K562 (cell line): Measurements from ENCODE around the gene SH3BP5. TPM values are rescaled to one million over a fixed set of nuclear protein-coding genes. Genes with fewer than 3 reads are reported as not detected.
A peak's percentile ranks its signal among the peaks of the same experiment; 100 is the strongest.

Source experiments
- ATAC-seq: fragments of 200-7000 bp; cut with Tn5 transposase; 3 replicates; pipeline ENCODE4 v1.9.1; 2020; ENCODE audit warnings: moderate library complexity
- BruUV-seq: library from RNA; stranded (reverse); fragments of 400-500 nt; replicated peaks from 2 replicates; lab custom pipeline; 2021; lab: Mats Ljungman, UMichigan
- CTCF ChIA-PET: fragments of 300-600 bp; formaldehyde crosslinking; extraction: SDS; loops from one replicate; lab custom pipeline; 2021; ENCODE audit warnings: low intra/inter-chr PET ratio; lab: Yijun Ruan, JAX
- POLR2A ChIA-PET: fragments of 300-600, 350-650 bp; sonication (Branson Sonifier 250); formaldehyde crosslinking; extraction: SDS; loops from one replicate; lab custom pipeline; 2021; ENCODE audit warnings: antibody characterized with exemption, inconsistent platforms; lab: Yijun Ruan, JAX
- DNase-seq, 4 experiments: peaks; one replicate each; pipeline versions ENCODE4 v3.0.0 to v3.0.0-alpha.2; 2011 to 2018; ENCODE audit warnings: low spot score in 3 of 4, mixed read lengths in 3 of 4; ENCODE audit errors: extremely low read depth in 1 of 4
- FAIRE-seq: peaks from 2 replicates; lab custom pipeline; 2011; peaks lifted over from hg19 to GRCh38; lab: Jason Lieb, UNC
- H2AFZ ChIP-seq: 2 replicates; pipeline ENCODE4 v1.6.0; 2011; ENCODE audit warnings: low read depth, low read length, control low read depth, inconsistent platforms
- H3K27ac ChIP-seq: fragments of 200-600 bp; 3 replicates; pipeline ENCODE4 v1.8.0; 2011; ENCODE audit warnings: low read depth, mild to moderate bottlenecking, control low read depth, inconsistent platforms, low read length, moderate library complexity, mixed read lengths; ENCODE audit errors: extremely low read depth
- H3K27me3 ChIP-seq, 2 experiments: fragments of 300-600 bp in 1 of 2; 2 replicates in 1 of 2; 3 replicates in 1 of 2; pipeline versions ENCODE4 v1.6.0 to v1.8.0; 2011; ENCODE audit warnings: inconsistent platforms in 2 of 2, low read length in 2 of 2, mild to moderate bottlenecking in 1 of 2, mixed read lengths in 1 of 2, moderate library complexity in 1 of 2; ENCODE audit not compliant: control insufficient read depth in 2 of 2, insufficient read depth in 2 of 2
- H3K36me3 ChIP-seq: fragments of 300-600 bp; 3 replicates; pipeline ENCODE4 v1.8.0; 2011; ENCODE audit warnings: mild to moderate bottlenecking, low read length, inconsistent platforms; ENCODE audit not compliant: control insufficient read depth, insufficient read depth
- H3K4me1 ChIP-seq, 2 experiments: fragments of 200-600 bp in 1 of 2; replicated peaks in 1 of 2; 2 replicates in 1 of 2; 3 replicates in 1 of 2; pipeline versions ENCODE4 v1.5.1 to v1.8.0; 2011; ENCODE audit warnings: inconsistent platforms in 2 of 2, low read length in 2 of 2, mild to moderate bottlenecking in 1 of 2, mixed read lengths in 1 of 2, moderate library complexity in 1 of 2; ENCODE audit not compliant: control insufficient read depth in 2 of 2, insufficient read depth in 2 of 2
- H3K4me2 ChIP-seq: 2 replicates; pipeline ENCODE4 v1.6.1; 2011; ENCODE audit warnings: low read length, control low read depth, inconsistent platforms, mixed read lengths; ENCODE audit not compliant: insufficient read depth
- H3K4me3 ChIP-seq: fragments of 200-600 bp; sonication (generic), shearing (Covaris generic); 2 replicates; pipeline ENCODE4 v1.5.1; 2016; ENCODE audit warnings: control low read depth, inconsistent platforms
- H3K79me2 ChIP-seq: fragments of 200-600 bp; 3 replicates; pipeline ENCODE4 v1.8.0; 2011; ENCODE audit warnings: low read length, inconsistent platforms; ENCODE audit not compliant: control insufficient read depth, insufficient read depth
- H3K9ac ChIP-seq, 2 experiments: 2 replicates each; pipeline versions ENCODE4 v1.6.0 to v1.6.1; 2011; ENCODE audit warnings: low read depth in 2 of 2, low read length in 2 of 2, control low read depth in 1 of 2, inconsistent platforms in 1 of 2, mild to moderate bottlenecking in 1 of 2, mixed read lengths in 1 of 2; ENCODE audit not compliant: insufficient read depth in 1 of 2
- H3K9me1 ChIP-seq: one replicate; pipeline ENCODE4 v1.6.0; 2011; ENCODE audit warnings: inconsistent platforms, mild to moderate bottlenecking, low read length, moderate library complexity; ENCODE audit not compliant: control insufficient read depth, insufficient read depth
- H3K9me3 ChIP-seq: replicated peaks from 2 replicates; pipeline ENCODE4 v1.5.1; 2011; ENCODE audit warnings: low read depth, low read length, inconsistent platforms; ENCODE audit not compliant: control insufficient read depth, insufficient read depth
- H4K20me1 ChIP-seq: replicated peaks from 2 replicates; pipeline ENCODE4 v1.6.1; 2011; ENCODE audit warnings: low read length, inconsistent platforms, mixed read lengths; ENCODE audit not compliant: control insufficient read depth, insufficient read depth
- ARNT ChIP-seq, 2 experiments: fragments of 450-650 bp; IDR thresholded peaks; 2 replicates each; pipeline ENCODE4 v1.6.1; 2016; ENCODE audit warnings: mild to moderate bottlenecking in 1 of 2
- BCOR ChIP-seq: fragments of 450-650 bp; IDR thresholded peaks from 2 replicates; pipeline ENCODE4 v1.6.1; 2016
- GABPA ChIP-seq: fragments of 200-800 bp; sonication (Bioruptor generic); conservative IDR thresholded peaks from 2 replicates; pipeline ENCODE4 v1.6.1; 2016; ENCODE audit warnings: low read depth, missing genetic modification characterization, missing compliant biosample characterization
- GTF2E2 ChIP-seq: fragments of 200-800 bp; sonication (Bioruptor generic); IDR thresholded peaks from 2 replicates; pipeline ENCODE4 v1.6.1; 2016; ENCODE audit warnings: missing genetic modification characterization, missing compliant biosample characterization
- HDAC8 ChIP-seq: fragments of 450-650 bp; IDR thresholded peaks from 2 replicates; pipeline ENCODE4 v1.6.1; 2016; ENCODE audit warnings: mild to moderate bottlenecking, missing genetic modification characterization, moderate library complexity, missing compliant biosample characterization
- NFE2L1 ChIP-seq: fragments of 450-650 bp; IDR thresholded peaks from 2 replicates; pipeline ENCODE4 v1.6.1; 2016; ENCODE audit warnings: missing genetic modification characterization, low read depth, mild to moderate bottlenecking, missing compliant biosample characterization, moderate library complexity, borderline replicate concordance
- OTX1 ChIP-seq: fragments of 450-650 bp; formaldehyde crosslinking; IDR thresholded peaks from 2 replicates; pipeline ENCODE4 v1.4.0; 2022; ENCODE audit warnings: mild to moderate bottlenecking
- ZNF354B ChIP-seq: fragments of 250-450 bp; sonication (Bioruptor Pico); IDR thresholded peaks from 2 replicates; pipeline ENCODE4 v1.4.0; 2020
- ZNF444 ChIP-seq: fragments of 250-450 bp; sonication (Bioruptor Pico); IDR thresholded peaks from 2 replicates; pipeline ENCODE4 v1.4.0; 2020; ENCODE audit warnings: mild to moderate bottlenecking, moderate library complexity
- WGBS: fragments of 100-300 bp; shearing (Covaris generic); methylation state at CpG from one replicate; pipeline ENCODE4 v1.1.6; 2016; ENCODE audit warnings: low coverage, mixed read lengths; ENCODE audit not compliant: insufficient coverage; ENCODE audit errors: missing lambda C conversion rate; 5-methylcytosine and 5-hydroxymethylcytosine counted together
- in situ Hi-C: fragments of 300-500 bp; cut with MboI; formaldehyde crosslinking; loops from 4 replicates; pipeline ENCODE4 v1.15.0; 2018; ENCODE audit warnings: inconsistent platforms, mixed read lengths
- intact Hi-C: fragments of 100-400 bp; cut with micrococcal nuclease; formaldehyde crosslinking; loops from 2 replicates; pipeline ENCODE4 v1.14.2; 2022
- polyA plus RNA-seq, 8 experiments: library from polyadenylated mRNA; depleted of rRNA in 4 of 8; stranded (reverse) in 5 of 8; unstranded in 3 of 8; fragments of >200 nt; fragmentation: Nextera tagmentation in 2 of 8; fragmentation: Illumina TruSeq in 1 of 8; extraction: Ambion mirVana in 2 of 8; extraction: Trizol in 1 of 8; gene quantifications; 2 replicates each; pipeline versions ENCODE4 v1.2.1 to v1.2.3, GENCODE V29; 2011 to 2014; ENCODE audit warnings: inconsistent platforms in 1 of 8, missing spikeins in 1 of 8
- total RNA-seq, 7 experiments: library from RNA; depleted of rRNA in 6 of 7; stranded (reverse); fragments of >200 nt in 6 of 7; fragmentation: Illumina TruSeq in 2 of 7; extraction: Trizol in 2 of 7; gene quantifications; 2 replicates each; pipeline versions ENCODE4 v1.2.1 to v1.2.3, GENCODE V29; 2011 to 2021; ENCODE audit warnings: low replicate concordance in 1 of 7
- TF ChIP-seq, protein P1 (sequence below): fragments of 450-650 bp; IDR thresholded peaks from 2 replicates; pipeline ENCODE4 v1.6.1; 2018; ENCODE audit not compliant: partially characterized antibody
- TF ChIP-seq, protein P2 (sequence below): fragments of 250-450 bp; sonication (Bioruptor Pico); IDR thresholded peaks from 2 replicates; pipeline ENCODE4 v1.5.0; 2020; ENCODE audit warnings: mild to moderate bottlenecking, borderline replicate concordance
- TF ChIP-seq, protein P3 (sequence below): fragments of 450-650 bp; IDR thresholded peaks from 2 replicates; pipeline ENCODE4 v1.6.1; 2016; ENCODE audit warnings: mild to moderate bottlenecking
- TF ChIP-seq, protein P4 (sequence below): fragments of 450-650 bp; IDR thresholded peaks from one replicate; pipeline ENCODE4 v1.6.1; 2018; ENCODE audit warnings: mild to moderate bottlenecking, moderate library complexity; ENCODE audit not compliant: partially characterized antibody

The SH3BP5 gene
- total and polyA plus RNA-seq, 9 of the 15 experiments (the other 6 are each of a cell fraction or from before 2014, with no cell fraction given): 2.9 to 29.0 (median 14.9) TPM

DNA sequence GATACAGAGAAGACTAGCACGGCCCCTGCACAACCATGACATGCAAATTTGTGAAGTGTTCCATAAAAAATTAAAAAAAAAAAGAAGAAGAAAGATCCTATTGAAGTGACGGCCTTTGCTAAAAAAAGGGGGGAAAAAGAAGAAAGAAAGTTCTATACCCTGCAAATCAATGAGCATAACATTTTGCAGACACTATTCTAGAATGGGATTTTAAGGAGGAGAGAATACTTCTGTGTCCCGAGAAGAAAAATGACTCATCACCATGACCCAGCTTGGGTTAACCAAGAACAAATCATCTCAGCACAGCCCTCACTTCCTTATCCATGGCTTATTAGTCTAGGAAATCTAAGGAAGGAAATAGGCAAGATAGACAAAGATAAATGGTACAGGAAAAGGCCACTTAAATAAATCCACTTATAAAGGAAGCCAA lies 7.4 kb upstream of the SH3BP5 start:
- in situ Hi-C loops: loop anchor here (5.0 kb wide), 1 partner anchor 72 kb away; no protein-coding TSS in a partner anchor
- no peak overlapping the region for H3K27ac ChIP-seq
- POLR2A ChIA-PET: interaction anchor here (1.1 kb wide), 1 partner anchor 9 kb away, joined by 4 read pairs; no protein-coding TSS in a partner anchor
- peak; percentile 75 for FAIRE-seq
- H3K27me3 ChIP-seq: no peaks in the 10 kb centered on the region
- 18% methylated on average over 3 of the region's 3 CpGs for WGBS
- no peak overlapping the region for H3K4me2 ChIP-seq
- no peaks in the 10 kb centered on the region for H3K9me3 ChIP-seq
- H3K4me1 ChIP-seq: peaks cover 2 to 3% of the 10 kb centered on the region in 2 experiments; a peak in 2 of 5 replicates
- peak; percentile 77 for ATAC-seq
- no TSS peak for BruUV-seq
- H3K36me3 ChIP-seq: no peaks in the 10 kb centered on the region
- DNase-seq: peak; percentile 65 to 72 (median 70)
- peak overlapping the region; percentile 46; the same call in 1 of the 2 replicates for H2AFZ ChIP-seq
- intact Hi-C loops: no loop called here
- H3K9me1 ChIP-seq: no peaks in the 10 kb centered on the region
- no peak overlapping the region for H3K9ac ChIP-seq
- CTCF ChIA-PET: no interaction called here
- H3K4me3 ChIP-seq: no peak overlapping the region
- H4K20me1 ChIP-seq: no peaks in the 10 kb centered on the region
- no peaks in the 10 kb centered on the region for H3K79me2 ChIP-seq
- no peak for TF ChIP-seq BCOR
- TF ChIP-seq, protein P1, sequence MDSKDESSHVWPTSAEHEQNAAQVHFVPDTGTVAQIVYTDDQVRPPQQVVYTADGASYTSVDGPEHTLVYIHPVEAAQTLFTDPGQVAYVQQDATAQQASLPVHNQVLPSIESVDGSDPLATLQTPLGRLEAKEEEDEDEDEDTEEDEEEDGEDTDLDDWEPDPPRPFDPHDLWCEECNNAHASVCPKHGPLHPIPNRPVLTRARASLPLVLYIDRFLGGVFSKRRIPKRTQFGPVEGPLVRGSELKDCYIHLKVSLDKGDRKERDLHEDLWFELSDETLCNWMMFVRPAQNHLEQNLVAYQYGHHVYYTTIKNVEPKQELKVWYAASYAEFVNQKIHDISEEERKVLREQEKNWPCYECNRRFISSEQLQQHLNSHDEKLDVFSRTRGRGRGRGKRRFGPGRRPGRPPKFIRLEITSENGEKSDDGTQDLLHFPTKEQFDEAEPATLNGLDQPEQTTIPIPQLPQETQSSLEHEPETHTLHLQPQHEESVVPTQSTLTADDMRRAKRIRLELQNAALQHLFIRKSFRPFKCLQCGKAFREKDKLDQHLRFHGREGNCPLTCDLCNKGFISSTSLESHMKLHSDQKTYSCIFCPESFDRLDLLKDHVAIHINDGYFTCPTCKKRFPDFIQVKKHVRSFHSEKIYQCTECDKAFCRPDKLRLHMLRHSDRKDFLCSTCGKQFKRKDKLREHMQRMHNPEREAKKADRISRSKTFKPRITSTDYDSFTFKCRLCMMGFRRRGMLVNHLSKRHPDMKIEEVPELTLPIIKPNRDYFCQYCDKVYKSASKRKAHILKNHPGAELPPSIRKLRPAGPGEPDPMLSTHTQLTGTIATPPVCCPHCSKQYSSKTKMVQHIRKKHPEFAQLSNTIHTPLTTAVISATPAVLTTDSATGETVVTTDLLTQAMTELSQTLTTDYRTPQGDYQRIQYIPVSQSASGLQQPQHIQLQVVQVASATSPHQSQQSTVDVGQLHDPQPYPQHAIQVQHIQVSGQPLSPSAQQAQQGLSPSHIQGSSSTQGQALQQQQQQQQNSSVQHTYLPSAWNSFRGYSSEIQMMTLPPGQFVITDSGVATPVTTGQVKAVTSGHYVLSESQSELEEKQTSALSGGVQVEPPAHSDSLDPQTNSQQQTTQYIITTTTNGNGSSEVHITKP: no peak
- TF ChIP-seq, protein P2, sequence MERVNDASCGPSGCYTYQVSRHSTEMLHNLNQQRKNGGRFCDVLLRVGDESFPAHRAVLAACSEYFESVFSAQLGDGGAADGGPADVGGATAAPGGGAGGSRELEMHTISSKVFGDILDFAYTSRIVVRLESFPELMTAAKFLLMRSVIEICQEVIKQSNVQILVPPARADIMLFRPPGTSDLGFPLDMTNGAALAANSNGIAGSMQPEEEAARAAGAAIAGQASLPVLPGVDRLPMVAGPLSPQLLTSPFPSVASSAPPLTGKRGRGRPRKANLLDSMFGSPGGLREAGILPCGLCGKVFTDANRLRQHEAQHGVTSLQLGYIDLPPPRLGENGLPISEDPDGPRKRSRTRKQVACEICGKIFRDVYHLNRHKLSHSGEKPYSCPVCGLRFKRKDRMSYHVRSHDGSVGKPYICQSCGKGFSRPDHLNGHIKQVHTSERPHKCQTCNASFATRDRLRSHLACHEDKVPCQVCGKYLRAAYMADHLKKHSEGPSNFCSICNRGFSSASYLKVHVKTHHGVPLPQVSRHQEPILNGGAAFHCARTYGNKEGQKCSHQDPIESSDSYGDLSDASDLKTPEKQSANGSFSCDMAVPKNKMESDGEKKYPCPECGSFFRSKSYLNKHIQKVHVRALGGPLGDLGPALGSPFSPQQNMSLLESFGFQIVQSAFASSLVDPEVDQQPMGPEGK (CRISPR knock-in tag): no peak
- 0 out of 4 replicates have a peak, but pooled peaks of 1 of the 2 experiments have one; percentile 61 for TF ChIP-seq ARNT (IDR thresholded peaks at IDR 0.05)
- TF ChIP-seq ZNF354B (CRISPR knock-in tag): no peak
- TF ChIP-seq GTF2E2 (tag): no peak
- no peak for TF ChIP-seq ZNF444 (CRISPR knock-in tag)
- peak; percentile 49; the same call in 1 of the 2 replicates for TF ChIP-seq NFE2L1 (tag)
- TF ChIP-seq OTX1: no peak
- TF ChIP-seq GABPA (tag): 0 out of 2 replicates have a peak, but pooled peaks have one; percentile 15
- TF ChIP-seq, protein P3, sequence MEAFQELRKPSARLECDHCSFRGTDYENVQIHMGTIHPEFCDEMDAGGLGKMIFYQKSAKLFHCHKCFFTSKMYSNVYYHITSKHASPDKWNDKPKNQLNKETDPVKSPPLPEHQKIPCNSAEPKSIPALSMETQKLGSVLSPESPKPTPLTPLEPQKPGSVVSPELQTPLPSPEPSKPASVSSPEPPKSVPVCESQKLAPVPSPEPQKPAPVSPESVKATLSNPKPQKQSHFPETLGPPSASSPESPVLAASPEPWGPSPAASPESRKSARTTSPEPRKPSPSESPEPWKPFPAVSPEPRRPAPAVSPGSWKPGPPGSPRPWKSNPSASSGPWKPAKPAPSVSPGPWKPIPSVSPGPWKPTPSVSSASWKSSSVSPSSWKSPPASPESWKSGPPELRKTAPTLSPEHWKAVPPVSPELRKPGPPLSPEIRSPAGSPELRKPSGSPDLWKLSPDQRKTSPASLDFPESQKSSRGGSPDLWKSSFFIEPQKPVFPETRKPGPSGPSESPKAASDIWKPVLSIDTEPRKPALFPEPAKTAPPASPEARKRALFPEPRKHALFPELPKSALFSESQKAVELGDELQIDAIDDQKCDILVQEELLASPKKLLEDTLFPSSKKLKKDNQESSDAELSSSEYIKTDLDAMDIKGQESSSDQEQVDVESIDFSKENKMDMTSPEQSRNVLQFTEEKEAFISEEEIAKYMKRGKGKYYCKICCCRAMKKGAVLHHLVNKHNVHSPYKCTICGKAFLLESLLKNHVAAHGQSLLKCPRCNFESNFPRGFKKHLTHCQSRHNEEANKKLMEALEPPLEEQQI: no peak
- no peak for TF ChIP-seq HDAC8 (tag)
- TF ChIP-seq, protein P4, sequence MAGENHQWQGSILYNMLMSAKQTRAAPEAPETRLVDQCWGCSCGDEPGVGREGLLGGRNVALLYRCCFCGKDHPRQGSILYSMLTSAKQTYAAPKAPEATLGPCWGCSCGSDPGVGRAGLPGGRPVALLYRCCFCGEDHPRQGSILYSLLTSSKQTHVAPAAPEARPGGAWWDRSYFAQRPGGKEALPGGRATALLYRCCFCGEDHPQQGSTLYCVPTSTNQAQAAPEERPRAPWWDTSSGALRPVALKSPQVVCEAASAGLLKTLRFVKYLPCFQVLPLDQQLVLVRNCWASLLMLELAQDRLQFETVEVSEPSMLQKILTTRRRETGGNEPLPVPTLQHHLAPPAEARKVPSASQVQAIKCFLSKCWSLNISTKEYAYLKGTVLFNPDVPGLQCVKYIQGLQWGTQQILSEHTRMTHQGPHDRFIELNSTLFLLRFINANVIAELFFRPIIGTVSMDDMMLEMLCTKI: no peak
